NK-92 (cell line): Measurements from ENCODE around the gene GPR141.

Experiments used
- DNase-seq: peaks from one replicate; lab custom pipeline; 2025; ENCODE audit not compliant: unreplicated experiment; lab: John Stamatoyannopoulos, UW

The GPR141 gene

GRCh38 chr7:37683246-37684120 lies at the start of gene GPR141:
TSS of gene GPR141 (plus strand) at chr7:37683766. CDS start at chr7:37740394, 56,628 bp downstream.
- no peak for DNase-seq

GRCh38 chr7:37635346-37635745 lies 48.2 kb upstream of the GPR141 start:
- DNase-seq: no peak

- no peak for DNase-seq
Measured at GRCh38 chr7:37642028-37642540, 41.5 kb upstream of the GPR141 start.

GRCh38 chr7:37643876-37644275 lies 39.7 kb upstream of the GPR141 start:
- no peak for DNase-seq

GRCh38 chr7:37645282-37646050 lies 38.1 kb upstream of the GPR141 start:
- no peak for DNase-seq

- DNase-seq: no peak
Measured at GRCh38 chr7:37656913-37657530, 26.5 kb upstream of the GPR141 start.

GRCh38 chr7:37657816-37658215 lies 25.8 kb upstream of the GPR141 start:
- no peak for DNase-seq

DNA sequence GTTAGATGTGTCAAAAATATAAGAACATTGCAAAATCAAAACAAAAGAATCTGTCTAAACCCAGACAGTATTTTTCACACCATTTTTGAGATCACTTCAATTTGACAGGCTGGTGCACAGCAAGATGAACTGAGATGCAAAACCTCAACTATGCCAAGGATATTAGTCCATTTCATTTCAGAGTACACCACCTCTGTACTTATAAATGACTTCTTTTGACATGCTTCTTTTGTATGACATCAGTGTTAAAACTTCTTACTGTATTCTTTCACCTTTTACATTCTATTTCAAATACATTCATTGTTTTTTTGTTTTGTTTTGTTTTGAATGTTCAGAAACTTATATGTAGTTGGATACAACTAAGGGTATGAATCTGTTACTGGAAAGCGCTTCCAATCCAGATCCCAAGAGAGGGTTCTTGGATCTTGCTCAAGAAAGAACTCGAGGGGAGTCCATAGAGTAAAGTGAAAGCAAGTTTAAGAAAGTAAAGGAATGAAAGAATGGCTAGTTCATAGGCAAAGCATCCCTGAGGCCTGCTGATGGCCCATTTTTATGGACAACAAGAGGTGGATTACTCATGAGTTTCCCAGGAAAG lies 23.5 kb upstream of the GPR141 start:
- no peak for DNase-seq

- DNase-seq: no peak
Measured at GRCh38 chr7:37660614-37661013, 23.0 kb upstream of the GPR141 start.

DNA sequence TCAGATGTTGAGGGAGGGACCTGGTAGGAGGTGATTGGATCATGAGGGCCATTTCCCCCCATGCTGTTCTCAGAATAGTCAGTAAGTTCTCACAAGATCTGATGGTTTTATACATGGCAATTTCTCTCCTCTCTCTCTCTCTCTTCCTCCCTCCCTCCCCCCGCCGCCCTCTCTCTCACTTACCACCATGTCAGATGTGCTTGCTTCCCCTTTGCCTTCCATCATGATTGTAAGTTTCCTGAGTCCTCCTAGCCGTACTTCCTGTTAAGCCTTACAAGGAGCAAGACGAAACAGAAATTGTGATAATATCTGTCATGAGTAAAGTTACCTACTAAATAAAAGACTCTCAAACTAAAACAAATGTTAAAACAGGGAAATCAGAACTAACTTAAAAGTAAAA lies 19.9 kb upstream of the GPR141 start:
- DNase-seq: no peak

GRCh38 chr7:37665352-37666022 lies 18.1 kb upstream of the GPR141 start:
- no peak for DNase-seq

GRCh38 chr7:37666026-37666799 lies 17.4 kb upstream of the GPR141 start:
- no peak for DNase-seq

- no peak for DNase-seq
Measured at GRCh38 chr7:37669818-37670217, 13.7 kb upstream of the GPR141 start.

GRCh38 chr7:37670436-37670835 lies 13.1 kb upstream of the GPR141 start:
- no peak for DNase-seq

GRCh38 chr7:37671876-37672275 lies 11.7 kb upstream of the GPR141 start:
- no peak for DNase-seq

- no peak for DNase-seq
Measured at GRCh38 chr7:37672926-37673325, 10.6 kb upstream of the GPR141 start.

DNA sequence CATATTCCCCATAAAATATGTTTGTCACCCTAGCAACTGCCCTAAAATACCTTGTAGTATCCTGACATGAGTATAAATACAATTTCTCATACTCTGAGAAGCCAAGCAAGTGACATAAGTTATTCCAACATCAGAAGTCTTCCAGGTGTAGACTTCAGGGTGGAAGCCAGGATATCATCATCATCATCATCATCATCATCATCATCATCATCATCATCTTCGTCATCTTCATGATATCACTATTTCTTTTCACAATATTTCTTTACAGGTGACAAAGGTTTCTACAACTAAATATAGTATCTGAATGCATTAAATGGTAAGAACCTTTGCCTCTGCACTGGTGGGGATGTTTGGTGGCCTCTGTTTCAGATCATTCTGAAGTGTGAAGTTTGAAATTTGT lies 10.0 kb upstream of the GPR141 start:
- DNase-seq: no peak

GRCh38 chr7:37674531-37674930 lies 9.0 kb upstream of the GPR141 start:
- DNase-seq: no peak

- DNase-seq: no peak
Measured at GRCh38 chr7:37675749-37676148, 7.8 kb upstream of the GPR141 start.

GRCh38 chr7:37684927-37685326 lies 1.4 kb downstream of the GPR141 start:
- no peak for DNase-seq
